Liver (tissue), 9 donors: ENCODE measurements around the gene ZER1. TPM values are rescaled to one million over a fixed set of nuclear protein-coding genes. Genes with fewer than 3 reads are reported as not detected.

Experiments
- DNase-seq: peaks from one replicate; pipeline ENCODE4 v3.0.0-alpha.2; 2017; ENCODE audit warnings: low spot score
- H3K27ac ChIP-seq, 2 donors: one replicate each; pipeline ENCODE4 v1.7.0; 2013; ENCODE audit warnings: inconsistent platforms in 2 of 2, low read length in 2 of 2, control low read depth in 1 of 2, low read depth in 1 of 2, mild to moderate bottlenecking in 1 of 2
- H3K27me3 ChIP-seq, 4 donors: one replicate each; pipeline versions ENCODE4 v1.6.1 to v1.7.0; 2013; ENCODE audit warnings: low read length in 3 of 4, inconsistent platforms in 1 of 4, mild to moderate bottlenecking in 1 of 4, moderate library complexity in 1 of 4; ENCODE audit not compliant: control insufficient read depth in 4 of 4, insufficient read depth in 4 of 4
- H3K36me3 ChIP-seq, 4 donors: one replicate each; pipeline versions ENCODE4 v1.6.1 to v1.7.0; 2013; ENCODE audit warnings: low read length in 3 of 4, mild to moderate bottlenecking in 3 of 4, low read depth in 1 of 4, moderate library complexity in 1 of 4; ENCODE audit not compliant: control insufficient read depth in 4 of 4, insufficient read depth in 3 of 4
- H3K4me1 ChIP-seq, 4 donors: one replicate each; pipeline versions ENCODE4 v1.6.1 to v1.7.0; 2013; ENCODE audit warnings: low read length in 3 of 4, mild to moderate bottlenecking in 3 of 4, moderate library complexity in 1 of 4; ENCODE audit not compliant: control insufficient read depth in 4 of 4, insufficient read depth in 4 of 4
- H3K4me3 ChIP-seq, 3 donors: one replicate each; pipeline versions ENCODE4 v1.6.1 to v1.7.0; 2013; ENCODE audit warnings: low read length in 3 of 3, control low read depth in 1 of 3, low read depth in 1 of 3, mild to moderate bottlenecking in 1 of 3
- H3K9ac ChIP-seq, 2 donors: one replicate each; pipeline ENCODE4 v1.7.0; 2013; ENCODE audit warnings: low read length in 2 of 2, mild to moderate bottlenecking in 2 of 2, moderate library complexity in 2 of 2, control low read depth in 1 of 2, low read depth in 1 of 2
- H3K9me3 ChIP-seq, 4 donors: one replicate each; pipeline versions ENCODE4 v1.6.1 to v1.7.0; 2013; ENCODE audit warnings: low read length in 3 of 4; ENCODE audit not compliant: control insufficient read depth in 4 of 4
- ATF3 ChIP-seq: IDR thresholded peaks from 2 replicates; pipeline ENCODE4 v1.6.1; 2016; ENCODE audit warnings: antibody characterized with exemption
- CTCF ChIP-seq: fragments of 150-350 bp; IDR thresholded peaks from 2 replicates; pipeline ENCODE4 v1.5.1; 2017; ENCODE audit warnings: improper control_type of control experiment, low read depth, low read length; ENCODE audit not compliant: missing input control
- EGR1 ChIP-seq, 2 donors: IDR thresholded peaks; 2 replicates each; pipeline ENCODE4 v1.6.1; 2016 to 2018; ENCODE audit warnings: antibody characterized with exemption in 2 of 2, low read depth in 2 of 2
- FOXA1 ChIP-seq: IDR thresholded peaks from 2 replicates; pipeline ENCODE4 v1.6.1; 2016; ENCODE audit warnings: antibody characterized with exemption
- HNF4A ChIP-seq, 2 donors: conservative IDR thresholded peaks; 2 replicates each; pipeline ENCODE4 v1.6.1; 2016; ENCODE audit warnings: antibody characterized with exemption in 2 of 2, mild to moderate bottlenecking in 2 of 2
- HNF4G ChIP-seq: IDR thresholded peaks from 2 replicates; pipeline ENCODE4 v1.6.1; 2016; ENCODE audit warnings: antibody characterized with exemption
- JUND ChIP-seq, 2 donors: IDR thresholded peaks; 2 replicates each; pipeline ENCODE4 v1.6.1; 2016; ENCODE audit warnings: antibody characterized with exemption in 2 of 2
- MAX ChIP-seq: IDR thresholded peaks from 2 replicates; pipeline ENCODE4 v1.6.1; 2016; ENCODE audit warnings: antibody characterized with exemption
- NR2F2 ChIP-seq: IDR thresholded peaks from 2 replicates; pipeline ENCODE4 v1.6.1; 2016; ENCODE audit warnings: antibody characterized with exemption
- RAD21 ChIP-seq, 2 donors: IDR thresholded peaks; 2 replicates each; pipeline ENCODE4 v1.6.1; 2016; ENCODE audit warnings: antibody characterized with exemption in 2 of 2, mild to moderate bottlenecking in 2 of 2
- REST ChIP-seq: IDR thresholded peaks from 2 replicates; pipeline ENCODE4 v1.6.1; 2016; ENCODE audit warnings: antibody characterized with exemption, mild to moderate bottlenecking
- RXRA ChIP-seq, 2 donors: IDR thresholded peaks; 2 replicates each; pipeline ENCODE4 v1.6.1; 2017 to 2018; ENCODE audit warnings: antibody characterized with exemption in 2 of 2, mild to moderate bottlenecking in 1 of 2
- SP1 ChIP-seq: IDR thresholded peaks from 2 replicates; pipeline ENCODE4 v1.6.1; 2018; ENCODE audit warnings: antibody characterized with exemption, mild to moderate bottlenecking
- TAF1 ChIP-seq: conservative IDR thresholded peaks from 2 replicates; pipeline ENCODE4 v1.6.1; 2016; ENCODE audit warnings: antibody characterized with exemption, mild to moderate bottlenecking
- YY1 ChIP-seq: IDR thresholded peaks from 2 replicates; pipeline ENCODE4 v1.6.1; 2016; ENCODE audit warnings: antibody characterized with exemption, mild to moderate bottlenecking
- ZBTB33 ChIP-seq: IDR thresholded peaks from 2 replicates; pipeline ENCODE4 v1.6.1; 2016; ENCODE audit warnings: antibody characterized with exemption
- WGBS: extraction: QIAGEN DNeasy Blood & Tissue Kit; methylation state at CpG from one replicate; pipeline ENCODE4 v1.1.7; 2013; 5-methylcytosine and 5-hydroxymethylcytosine counted together
- polyA plus RNA-seq, 2 donors: library from polyadenylated mRNA; stranded (reverse) in 1 of 2; unstranded in 1 of 2; fragments of 200-250 nt in 1 of 2; fragments of >200 nt in 1 of 2; fragmentation: Nextera tagmentation in 1 of 2; extraction: Ambion mirVana in 1 of 2; gene quantifications; one replicate each; pipeline versions ENCODE4 v1.2.1 to v1.2.3, GENCODE V29; 2013 to 2015
- total RNA-seq, 2 donors: library from RNA; depleted of rRNA; stranded (reverse); fragments of >200 nt; gene quantifications; one replicate each; pipeline ENCODE4 v1.2.3, GENCODE V29; 2014
- donor health status: healthy.
- donor health status: healthy.
- donor health status: healthy.
- donor health status: healthy.
- donor health status: healthy.

ZER1 gene
- total and polyA plus RNA-seq, 4 donors, result 7.6 to 29.1 (median 15.8) TPM

- no peak for TF ChIP-seq FOXA1
- no peak for TF ChIP-seq YY1
- no peak for TF ChIP-seq JUND (IDR thresholded peaks at IDR 0.05)
- TF ChIP-seq REST, result no peak
- TF ChIP-seq RXRA (IDR thresholded peaks at IDR 0.05), result no peak
- no peak for TF ChIP-seq ATF3
- no peak for TF ChIP-seq NR2F2
- no peak for TF ChIP-seq SP1
- TF ChIP-seq HNF4A (conservative IDR thresholded peaks at IDR 0.05), result no peak
- TF ChIP-seq EGR1 (IDR thresholded peaks at IDR 0.05; ENCODE audit: low read depth in 2 of 2), result no peak
- TF ChIP-seq ZBTB33, result no peak
- no peak for TF ChIP-seq MAX
- TF ChIP-seq TAF1, result no peak
- Histone ChIP-seq H3K36me3 (peaks cover 19 to 38% (median 21%) of the 10 kb centered on the region in 4 donors), H3K9me3 (no peaks in the 10 kb centered on the region), H3K27me3 (no peaks in the 10 kb centered on the region), H3K4me3 (no peak overlapping the region), H3K9ac (no peak overlapping the region), H3K4me1 (no peaks in the 10 kb centered on the region), H3K27ac (no peak overlapping the region)
- no peak for DNase-seq
- 97% methylated on average over 12 of the region's 12 CpGs for WGBS
Observed at GRCh38 chr9:128809036-128809599, 37.4 kb upstream of the ZER1 start.

GRCh38 chr9:128808543-128808942, 36.8 kb upstream of the ZER1 start:
- DNase-seq, result no peak
- H3K27me3 ChIP-seq, result no peaks in the 10 kb centered on the region
- TF ChIP-seq SP1, result no peak
- TF ChIP-seq CTCF, result no peak
- no peak for TF ChIP-seq NR2F2
- no peak for TF ChIP-seq HNF4A (conservative IDR thresholded peaks at IDR 0.05)
- TF ChIP-seq RXRA (IDR thresholded peaks at IDR 0.05), result no peak
- TF ChIP-seq ATF3, result no peak
- no peak for TF ChIP-seq REST
- TF ChIP-seq HNF4G, result no peak
- no peak for TF ChIP-seq FOXA1
- no peak for TF ChIP-seq EGR1 (IDR thresholded peaks at IDR 0.05; ENCODE audit: low read depth in 2 of 2)
- no peak for TF ChIP-seq ZBTB33
- no peak for TF ChIP-seq MAX
- TF ChIP-seq TAF1, result no peak
- TF ChIP-seq YY1, result no peak
- no peak for TF ChIP-seq RAD21 (IDR thresholded peaks at IDR 0.05)
- WGBS, result 95% methylated on average over 3 of the region's 3 CpGs
- H3K27ac ChIP-seq, result no peak overlapping the region
- H3K4me1 ChIP-seq, result no peaks in the 10 kb centered on the region
- no peak overlapping the region for H3K4me3 ChIP-seq
- no peak overlapping the region for H3K9ac ChIP-seq
- H3K9me3 ChIP-seq, result no peaks in the 10 kb centered on the region
- H3K36me3 ChIP-seq, result peaks cover 23 to 43% (median 26%) of the 10 kb centered on the region in 4 donors
